HG03196 (cell line): ENCODE measurements around the gene FSD1.
"Not testable (repeated sequence)": the region's sequence is repeated elsewhere in the genome, so short reads cannot be mapped to it uniquely, and the experiment has no call there.

Source experiments
- ATAC-seq: cut with Tn5 transposase; IDR thresholded peaks from one replicate; pipeline ENCODE4 v1.9.1; 2021; ENCODE audit not compliant: unreplicated experiment

The FSD1 gene

DNA sequence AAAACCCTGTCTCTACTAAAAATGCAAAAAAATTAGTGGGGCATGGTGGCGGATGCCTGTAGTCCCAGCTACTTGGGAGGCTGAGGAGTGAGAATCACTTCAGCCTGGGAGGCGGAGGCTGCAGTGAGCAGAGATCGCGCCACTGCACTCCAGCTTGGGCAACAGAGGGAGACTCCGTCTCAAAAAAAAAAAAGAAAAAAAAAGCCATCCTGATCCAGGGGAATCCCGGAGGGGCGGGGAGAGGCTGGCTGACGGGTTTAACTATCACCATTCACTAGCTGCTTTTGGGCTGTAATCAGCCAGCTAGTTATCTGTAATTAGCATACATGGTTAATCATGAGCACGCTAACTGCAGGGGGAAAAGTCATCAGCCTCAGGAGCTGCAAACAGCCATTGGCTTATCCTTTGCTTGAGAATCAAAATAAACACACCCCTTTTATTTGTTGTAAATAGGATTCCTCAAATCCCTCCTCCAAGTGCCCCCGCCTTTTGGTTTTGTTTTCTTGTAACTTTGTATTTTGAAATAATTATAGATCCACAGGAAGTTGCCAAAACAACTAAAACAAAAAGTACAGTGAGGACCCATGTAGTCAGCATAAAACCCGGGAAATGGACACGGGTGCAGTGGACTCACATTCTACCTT lies 9.6 kb downstream of the FSD1 start:
- no peak for ATAC-seq

DNA sequence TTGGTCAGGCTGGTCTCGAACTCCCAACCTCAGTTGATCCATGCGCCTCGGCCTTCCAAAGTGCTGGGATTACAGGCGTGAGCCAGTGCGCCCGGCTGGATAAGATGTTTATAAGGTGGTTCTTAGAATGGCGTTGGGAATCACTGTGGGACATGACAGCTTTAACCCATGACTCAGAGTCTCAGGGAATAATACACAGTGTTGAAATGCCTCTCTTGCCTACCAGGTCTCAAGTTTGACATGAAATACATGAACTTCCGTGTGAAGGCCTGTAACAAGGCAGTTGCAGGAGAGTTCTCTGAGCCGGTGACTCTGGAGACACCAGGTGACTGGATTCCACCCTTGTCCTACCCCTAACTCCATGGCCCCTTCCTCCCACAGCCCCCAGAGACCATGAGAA lies 12.6 kb downstream of the FSD1 start:
- ATAC-seq = no peak

DNA sequence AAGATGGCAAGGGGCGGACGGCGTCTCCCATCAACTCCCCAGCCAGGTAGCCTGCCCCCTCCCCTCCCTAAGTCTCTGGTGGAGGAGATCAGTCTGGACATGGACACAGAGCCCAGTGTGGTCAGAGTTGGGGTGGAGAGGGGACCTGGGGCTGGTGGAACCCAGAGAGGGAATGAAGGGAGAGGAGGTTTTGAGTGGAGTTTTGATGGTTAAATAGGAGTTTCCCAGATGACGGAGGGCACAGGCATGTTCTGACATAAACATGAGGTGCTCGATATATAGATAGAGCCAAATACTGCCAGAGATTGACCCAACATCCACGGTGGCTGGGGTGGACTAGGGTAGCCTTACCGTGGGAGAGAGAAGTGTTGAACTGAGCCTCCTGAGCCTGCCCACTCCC lies 14.1 kb downstream of the FSD1 start:
- ATAC-seq = no peak

DNA sequence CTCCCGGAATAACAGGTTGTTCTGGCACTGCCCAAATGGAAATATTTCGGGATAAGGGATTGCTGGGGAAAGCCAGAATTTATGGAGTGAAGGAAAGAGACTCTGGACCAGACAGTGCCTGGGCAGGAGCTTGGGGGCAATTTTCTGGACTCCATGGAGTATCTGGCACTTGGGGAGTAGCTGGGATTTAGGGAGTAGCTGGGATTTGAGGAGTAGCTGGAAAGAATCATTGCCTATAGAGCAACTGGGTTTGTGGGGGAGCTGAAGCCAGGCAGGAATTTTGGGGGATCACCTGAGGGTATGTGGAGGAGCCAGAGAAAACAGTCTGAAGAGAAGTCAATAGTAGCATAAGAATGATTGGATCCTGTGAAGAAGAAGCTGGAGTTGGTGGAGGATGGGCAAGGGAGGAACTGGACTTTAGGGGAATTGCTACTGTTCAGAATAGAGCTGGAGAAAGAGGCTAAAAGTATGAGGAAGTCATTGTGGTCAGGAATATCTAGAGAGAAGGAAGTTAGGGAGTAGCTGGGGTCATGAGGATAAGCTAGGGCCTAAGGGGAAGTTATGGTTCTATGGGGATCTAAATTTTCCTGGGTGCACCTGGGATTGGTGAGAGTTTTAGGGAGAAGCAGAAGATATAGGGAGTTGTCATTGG lies 14.8 kb downstream of the FSD1 start:
- ATAC-seq = no peak

DNA sequence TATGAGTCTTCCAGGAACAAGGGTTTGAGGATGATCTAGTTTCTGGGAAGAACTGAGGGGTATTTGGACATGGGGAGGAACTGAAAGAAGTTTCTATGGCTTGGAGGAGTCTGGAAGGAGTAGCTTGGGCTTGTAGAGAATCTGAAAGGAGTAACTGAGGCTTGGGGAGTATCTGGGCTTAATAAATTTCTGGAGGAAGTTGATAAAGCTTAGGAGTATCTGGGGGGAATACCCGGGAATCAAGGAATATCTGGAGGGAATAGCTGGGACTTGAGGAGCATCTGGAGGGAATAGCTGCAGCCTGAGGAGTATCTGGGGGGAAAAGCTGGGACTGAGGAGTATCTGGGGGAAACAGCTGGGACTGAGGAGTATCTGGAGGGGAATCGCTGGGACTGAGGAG lies 16.0 kb downstream of the FSD1 start:
- no peak for ATAC-seq

DNA sequence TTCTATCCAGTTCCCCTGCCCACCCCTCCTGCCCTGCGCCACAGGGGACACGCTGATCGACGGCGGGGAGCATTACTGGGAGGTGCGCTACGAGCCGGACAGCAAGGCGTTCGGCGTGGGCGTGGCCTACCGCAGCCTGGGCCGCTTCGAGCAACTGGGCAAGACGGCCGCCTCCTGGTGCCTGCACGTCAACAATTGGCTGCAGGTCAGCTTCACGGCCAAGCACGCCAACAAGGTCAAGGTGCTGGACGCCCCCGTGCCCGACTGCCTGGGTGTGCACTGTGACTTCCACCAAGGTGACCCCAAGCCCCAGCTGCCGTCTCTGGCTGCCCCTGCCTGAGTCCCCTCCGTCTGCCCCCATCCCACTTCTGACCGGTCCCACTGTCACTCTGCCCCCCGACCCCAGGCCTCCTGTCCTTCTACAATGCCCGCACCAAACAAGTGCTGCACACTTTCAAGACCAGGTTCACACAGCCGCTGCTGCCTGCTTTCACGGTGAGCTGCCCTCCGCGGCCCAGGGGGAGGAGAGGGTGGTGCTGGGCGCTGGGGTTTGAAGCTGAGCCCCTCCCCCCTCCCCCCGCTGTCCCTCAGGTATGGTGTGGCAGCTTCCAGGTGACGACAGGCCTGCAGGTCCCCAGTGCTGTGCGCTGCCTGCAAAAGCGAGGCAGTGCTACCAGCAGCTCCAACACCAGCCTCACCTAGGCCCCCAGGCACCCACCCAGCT lies 18.7 kb downstream of the FSD1 start:
- ATAC-seq = no peak

DNA sequence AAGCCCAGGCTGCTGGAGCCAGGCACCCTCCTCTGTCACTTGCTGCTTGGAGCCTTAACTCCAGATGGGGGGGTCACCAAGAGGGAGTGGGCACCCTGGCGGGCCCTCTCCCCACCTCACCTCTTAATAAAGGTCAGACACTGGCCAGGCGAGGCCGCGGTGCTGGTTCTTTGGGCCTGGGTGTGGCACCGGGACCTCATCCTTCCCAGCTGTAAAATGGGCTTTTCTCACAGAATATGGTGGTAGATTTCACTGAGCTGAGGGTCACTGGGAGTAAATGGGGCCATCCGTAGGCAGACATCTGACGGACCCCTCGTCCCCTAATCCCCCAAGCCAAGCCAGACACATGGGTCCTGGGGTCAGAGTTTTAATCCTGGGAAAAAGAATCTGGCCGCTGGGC lies 19.3 kb downstream of the FSD1 start:
- no peak for ATAC-seq

DNA sequence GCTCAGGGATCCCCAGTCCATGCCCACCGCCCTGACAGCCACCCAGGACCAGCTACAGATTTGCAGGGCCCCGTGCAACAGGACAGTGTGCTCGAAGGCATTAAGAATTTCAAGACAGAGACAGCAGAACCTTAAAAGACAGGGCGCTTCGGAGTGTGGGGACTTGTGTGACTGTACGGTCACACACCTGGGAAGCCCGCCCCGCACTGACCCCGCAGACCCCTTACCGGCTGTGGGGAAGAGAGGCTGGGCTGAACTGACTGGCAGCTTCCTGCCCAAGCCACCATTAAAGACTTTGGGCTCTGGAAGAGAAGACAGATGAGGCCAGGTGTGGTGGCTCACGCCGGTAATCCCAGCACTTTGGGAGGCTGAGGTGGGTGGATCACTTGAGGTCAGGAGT lies 19.8 kb downstream of the FSD1 start:
- ATAC-seq = no peak

DNA sequence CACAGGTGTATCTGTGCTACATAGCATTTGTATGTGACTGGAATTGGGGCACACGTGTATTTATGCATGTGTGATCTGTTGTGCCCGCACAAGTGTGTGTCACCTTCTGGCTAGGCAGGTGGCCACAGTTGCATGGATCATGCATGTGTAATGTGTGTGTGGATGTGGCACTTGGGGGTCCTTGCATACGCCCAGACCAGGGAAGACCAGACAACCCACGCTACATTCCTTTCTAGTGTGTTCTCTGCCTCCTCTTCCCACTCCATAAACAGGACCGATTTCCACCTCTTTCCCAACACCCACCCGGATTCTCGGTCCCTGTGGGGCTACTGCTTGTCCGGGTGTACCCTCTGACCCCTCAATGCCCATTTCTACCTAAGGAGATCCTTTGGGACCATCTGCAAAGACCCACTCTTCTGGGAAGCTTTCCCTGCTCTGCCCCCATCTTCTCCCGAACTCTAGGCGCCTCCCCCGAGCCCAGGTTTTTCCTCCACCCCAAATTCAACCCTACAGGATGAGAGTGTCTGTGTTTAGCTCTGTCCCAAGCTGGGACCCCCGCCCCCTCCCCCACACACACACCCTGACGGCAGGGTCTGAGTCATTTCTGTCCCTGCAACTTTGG lies 21.9 kb downstream of the FSD1 start:
- ATAC-seq = no peak

DNA sequence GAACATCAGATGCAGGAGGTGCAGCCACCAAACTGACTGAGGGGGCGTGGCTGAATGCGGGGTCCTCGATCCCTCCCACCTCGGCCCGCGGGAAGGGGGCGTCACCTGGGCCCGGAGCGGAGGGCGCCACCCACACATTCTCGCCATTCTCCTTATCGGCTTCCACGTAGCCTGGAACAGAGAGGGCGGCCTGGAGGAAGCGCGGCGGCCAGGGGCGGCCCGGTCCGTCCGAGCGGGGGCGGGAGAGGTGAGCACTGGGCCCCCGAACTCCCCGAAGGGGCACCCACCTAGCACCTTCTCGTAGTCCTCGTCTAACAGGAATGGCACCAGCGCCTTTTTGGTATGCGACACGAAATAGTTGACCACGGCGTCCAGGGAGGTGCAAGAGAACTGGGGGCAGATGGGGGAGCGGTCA lies 22.4 kb downstream of the FSD1 start:
- ATAC-seq = no peak

DNA sequence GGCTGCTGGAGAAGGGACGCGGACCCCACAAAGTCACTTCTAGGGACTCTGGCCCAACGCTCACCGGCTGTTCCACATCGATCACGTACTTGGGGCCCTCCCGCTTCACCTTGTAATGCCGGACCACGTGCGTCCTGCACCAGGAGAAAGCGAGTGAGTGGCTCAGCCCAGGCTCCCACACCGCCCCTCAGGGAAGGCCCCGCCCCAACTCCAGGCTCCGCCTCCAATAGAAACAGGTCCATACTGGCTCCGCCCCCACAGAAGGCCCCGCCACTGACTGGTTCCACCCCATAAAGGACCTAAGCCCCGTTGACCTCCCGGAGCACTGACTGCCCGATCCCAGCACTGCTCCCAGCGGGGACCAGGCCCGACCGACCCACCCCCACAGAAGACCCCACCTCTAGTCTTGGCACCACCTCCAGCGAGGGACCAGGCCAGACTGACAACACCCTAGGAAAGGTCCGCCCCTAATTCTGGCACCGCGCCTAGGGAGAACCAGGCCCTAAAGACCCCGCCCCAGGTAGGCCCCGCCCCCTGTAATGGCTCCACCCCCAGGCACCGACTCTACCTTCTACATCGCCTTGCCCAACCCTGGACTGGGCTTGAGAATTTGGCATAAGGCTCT lies 23.0 kb downstream of the FSD1 start:
- ATAC-seq = no peak

DNA sequence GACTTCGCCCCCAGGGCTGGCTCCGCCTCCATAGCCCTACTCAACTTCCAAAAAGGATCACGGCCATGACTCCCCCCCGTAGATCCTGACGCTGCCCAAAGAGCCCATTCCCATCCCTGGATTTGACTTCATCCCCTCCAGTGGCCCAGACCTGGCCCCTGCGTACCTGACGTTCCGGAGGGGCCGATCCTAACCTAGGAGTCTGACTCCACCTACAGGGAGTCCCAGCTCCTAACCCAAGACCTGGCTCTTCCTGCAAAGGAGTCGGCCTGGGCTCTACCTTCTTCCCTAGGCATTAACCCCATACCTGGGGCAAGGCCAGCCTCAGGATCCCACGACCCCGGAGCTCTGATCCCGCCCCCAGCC lies 23.5 kb downstream of the FSD1 start:
- no peak for ATAC-seq

DNA sequence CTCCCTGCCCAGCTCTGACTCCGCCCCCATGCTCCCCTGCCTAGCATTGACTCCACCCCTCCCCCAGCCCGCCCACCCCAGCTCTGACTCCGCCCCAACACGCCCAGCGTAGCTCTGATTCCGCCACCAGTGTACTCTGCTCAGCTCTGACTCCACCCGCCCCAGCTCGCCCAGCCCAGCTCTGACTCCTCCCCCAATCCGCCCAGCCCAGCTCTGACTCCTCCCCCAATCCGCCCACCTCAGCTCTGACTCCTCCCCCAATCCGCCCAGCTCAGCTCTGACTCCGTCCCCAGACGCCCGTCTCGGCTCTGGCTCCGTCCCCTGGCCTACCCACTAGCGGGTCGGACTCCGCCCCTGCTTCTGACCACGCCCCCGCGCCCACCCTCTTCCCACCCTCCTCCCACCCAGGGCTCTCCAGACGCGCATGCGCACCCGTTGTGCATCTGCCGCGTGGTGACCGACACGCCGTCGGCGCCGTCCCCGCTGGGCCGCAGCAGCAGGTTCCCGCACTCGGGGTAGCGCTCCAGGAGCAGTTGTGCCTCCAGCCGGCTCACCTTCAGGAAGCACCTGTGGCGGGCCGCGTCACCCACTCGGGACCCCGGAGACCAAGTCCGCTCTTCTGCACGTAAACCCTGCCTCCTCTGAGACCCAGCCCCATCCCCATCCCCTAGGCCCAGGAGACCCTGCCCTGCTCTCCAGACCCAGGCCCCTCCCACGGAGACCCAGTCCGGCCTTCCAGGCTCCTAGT lies 24.0 kb downstream of the FSD1 start:
- ATAC-seq = peak; percentile 74

DNA sequence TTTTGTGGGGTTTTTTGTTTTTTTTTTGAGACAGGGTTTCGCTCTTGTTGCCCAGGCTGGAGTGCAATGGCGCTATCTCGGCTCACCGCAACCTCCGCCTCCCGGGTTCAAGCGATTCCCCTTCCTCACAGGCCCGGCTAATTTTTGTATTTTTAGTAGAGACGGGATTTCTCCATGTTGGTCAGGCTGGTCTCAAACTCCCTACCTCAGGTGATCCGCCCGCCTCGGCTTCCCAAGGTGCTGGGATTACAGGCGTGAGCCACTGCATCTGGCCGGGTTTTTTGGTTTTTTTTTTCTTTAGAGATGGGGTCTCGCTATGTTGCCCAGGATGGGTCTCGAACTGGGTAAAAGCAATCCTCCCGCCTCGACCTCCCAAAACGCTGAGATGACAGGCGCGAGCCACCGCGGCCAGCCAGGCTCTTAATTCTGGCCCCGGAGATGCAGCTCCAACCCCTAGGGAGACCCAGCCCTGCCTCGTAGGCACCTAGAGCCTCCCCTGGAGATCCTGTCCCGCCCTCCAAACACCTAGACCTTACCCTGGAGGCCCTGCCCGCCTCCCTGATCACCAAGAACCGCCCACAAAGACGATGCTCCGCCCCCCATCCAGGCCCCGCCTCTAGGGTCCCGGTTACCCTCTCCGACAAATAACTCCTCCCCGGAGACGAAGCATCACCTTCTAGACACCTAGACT lies 24.7 kb downstream of the FSD1 start:
- ATAC-seq = not testable (repeated sequence)

DNA sequence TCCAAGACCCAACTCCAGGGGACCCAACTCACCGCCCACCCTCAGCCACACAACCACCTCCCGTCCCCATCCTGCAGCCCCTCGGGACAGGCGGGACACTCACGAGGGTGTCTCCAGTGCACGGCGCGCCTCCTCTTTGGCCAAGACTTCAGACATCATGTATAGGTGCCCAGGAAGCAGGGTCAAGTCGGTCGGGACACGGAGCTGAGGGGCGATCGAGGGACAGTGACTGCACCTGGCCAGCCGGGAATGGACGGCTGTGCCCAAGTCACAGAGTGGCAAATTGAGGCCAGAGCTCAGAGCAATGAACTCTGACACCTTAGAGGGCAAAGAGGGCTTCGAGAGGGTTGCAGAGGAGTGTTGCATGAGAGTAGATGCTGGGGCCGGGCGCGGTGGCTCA lies 25.5 kb downstream of the FSD1 start:
- no peak for ATAC-seq

DNA sequence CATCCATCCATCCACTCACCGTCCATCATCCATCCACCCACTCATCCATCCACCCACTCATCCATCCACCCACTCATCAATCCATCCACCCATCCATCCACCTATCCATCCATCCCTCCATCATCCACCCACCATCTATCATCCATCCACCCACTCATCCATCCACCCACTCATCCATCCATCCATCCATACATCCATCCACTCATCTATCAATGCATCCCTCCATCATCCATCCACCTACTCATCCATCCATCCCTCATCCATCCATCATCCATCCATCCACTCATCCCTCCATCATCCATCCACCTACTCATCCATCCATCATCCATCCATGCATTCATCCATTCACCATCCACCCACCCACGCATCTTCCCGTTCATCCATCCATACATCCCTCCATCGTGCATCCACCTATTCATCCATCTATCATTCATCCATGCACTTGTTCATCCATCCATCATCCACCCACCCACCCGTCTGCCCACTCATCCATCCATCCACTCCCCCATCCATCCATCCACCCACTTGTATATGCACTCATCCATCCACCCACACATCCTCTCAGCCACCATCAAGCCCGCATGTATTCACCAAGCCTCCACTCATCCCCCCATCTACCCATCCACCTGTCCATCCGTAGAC lies 30.7 kb downstream of the FSD1 start:
- ATAC-seq = no peak

DNA sequence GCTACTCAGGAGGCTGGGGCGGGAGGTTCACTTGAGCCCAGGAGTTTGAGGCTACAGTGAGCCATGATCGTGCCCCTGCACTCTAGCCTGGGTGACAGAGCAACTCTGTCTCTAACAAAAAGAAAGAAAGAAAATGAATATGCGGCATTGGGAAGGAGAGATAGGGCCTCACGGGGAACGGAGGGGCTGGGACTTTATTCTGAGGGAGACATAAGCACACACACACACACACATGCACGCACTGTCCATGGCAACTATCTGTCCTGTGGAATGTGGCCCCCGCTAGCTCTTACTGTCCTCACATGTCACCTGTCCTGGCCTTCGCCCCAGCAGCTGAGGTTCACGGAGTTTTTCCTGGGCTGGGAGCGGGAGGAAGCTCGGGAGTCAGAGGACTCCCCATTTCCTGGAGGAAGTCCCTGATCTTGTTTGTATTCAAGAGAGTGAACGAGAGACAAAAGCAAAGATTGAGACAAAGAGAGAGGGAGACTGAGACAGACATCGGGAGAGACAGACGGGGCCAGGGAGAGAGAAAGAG lies 33.6 kb downstream of the FSD1 start:
- no peak for ATAC-seq

DNA sequence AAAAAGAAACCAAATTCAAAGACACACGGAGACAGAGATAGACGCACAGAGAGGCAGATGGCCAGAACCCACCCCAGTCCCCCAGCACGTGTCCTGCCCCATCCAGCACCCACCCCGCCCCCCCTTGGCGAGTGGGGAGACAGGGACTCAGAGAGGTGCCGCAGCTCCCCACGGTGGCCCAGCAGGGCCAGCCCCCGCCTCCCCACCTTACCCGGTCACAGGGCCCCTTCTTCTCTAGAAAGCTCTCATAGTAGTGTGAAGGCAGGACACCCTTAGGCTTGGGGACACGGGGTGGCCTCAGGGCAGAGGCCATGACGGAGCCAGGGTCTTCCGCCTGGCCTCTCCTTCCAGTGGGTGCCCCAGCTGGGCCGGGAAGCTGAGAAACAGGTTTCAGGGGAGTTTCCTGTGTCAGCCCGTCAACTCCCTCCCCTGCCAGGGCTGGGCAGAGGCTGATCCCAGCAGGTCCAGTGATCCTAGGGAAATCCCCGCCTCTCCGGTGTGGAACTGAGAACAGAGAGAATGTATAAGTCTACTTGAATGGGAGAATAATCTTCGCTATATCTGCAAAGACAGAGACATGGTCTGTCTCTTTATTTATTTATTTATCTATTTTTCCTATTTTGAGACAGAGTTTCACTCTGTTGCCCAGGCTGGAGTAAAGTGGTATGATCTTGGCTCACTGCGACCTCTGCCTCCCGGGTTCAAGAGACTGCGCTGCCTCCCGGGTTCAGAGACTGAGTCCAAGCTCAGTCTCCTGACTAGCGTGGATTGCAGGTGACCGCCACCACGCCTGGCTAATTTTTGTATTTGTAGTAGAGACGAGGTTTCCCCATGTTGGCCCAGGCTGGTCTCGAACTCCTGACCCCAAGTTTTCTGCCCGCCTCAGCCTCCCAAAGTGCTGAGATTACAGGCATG lies 34.3 kb downstream of the FSD1 start, which contains the start of gene STAP2:
TSS of gene STAP2 (minus strand) at position 387 of the 915 bp plus-strand sequence. CDS start at position 313, 74 bp downstream.
- no peak for ATAC-seq

DNA sequence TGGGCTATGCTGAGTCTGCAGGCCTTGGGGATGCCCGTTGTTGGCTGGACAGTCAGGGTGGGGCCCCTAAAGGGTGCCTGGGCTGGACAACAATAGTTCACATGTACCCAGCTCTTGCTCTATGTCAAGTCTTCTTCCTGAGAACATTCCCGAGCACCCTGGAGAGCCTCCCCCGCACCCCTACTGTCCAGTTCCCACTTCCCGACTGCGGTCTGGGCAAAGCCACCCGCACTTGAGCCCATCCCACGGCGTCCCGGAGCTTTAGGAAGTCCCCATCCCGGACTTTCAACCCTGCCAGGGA lies 37.9 kb downstream of the FSD1 start:
- ATAC-seq = no peak
